CD4-positive, alpha-beta T cell treated with Interleukin-10 for 1 hour (primary cell): Measurements from ENCODE around the gene ACTL7A.
A peak's percentile ranks its signal among the peaks of the same experiment; 100 is the strongest.
"Not testable (repeated sequence)": the region's sequence is repeated elsewhere in the genome, so short reads cannot be mapped to it uniquely, and the experiment has no call there.

Experiments used
- DNase-seq: peaks from one replicate; pipeline ENCODE4 v3.0.0-alpha.2; 2020

ACTL7A gene, protein sequence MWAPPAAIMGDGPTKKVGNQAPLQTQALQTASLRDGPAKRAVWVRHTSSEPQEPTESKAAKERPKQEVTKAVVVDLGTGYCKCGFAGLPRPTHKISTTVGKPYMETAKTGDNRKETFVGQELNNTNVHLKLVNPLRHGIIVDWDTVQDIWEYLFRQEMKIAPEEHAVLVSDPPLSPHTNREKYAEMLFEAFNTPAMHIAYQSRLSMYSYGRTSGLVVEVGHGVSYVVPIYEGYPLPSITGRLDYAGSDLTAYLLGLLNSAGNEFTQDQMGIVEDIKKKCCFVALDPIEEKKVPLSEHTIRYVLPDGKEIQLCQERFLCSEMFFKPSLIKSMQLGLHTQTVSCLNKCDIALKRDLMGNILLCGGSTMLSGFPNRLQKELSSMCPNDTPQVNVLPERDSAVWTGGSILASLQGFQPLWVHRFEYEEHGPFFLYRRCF

DNA sequence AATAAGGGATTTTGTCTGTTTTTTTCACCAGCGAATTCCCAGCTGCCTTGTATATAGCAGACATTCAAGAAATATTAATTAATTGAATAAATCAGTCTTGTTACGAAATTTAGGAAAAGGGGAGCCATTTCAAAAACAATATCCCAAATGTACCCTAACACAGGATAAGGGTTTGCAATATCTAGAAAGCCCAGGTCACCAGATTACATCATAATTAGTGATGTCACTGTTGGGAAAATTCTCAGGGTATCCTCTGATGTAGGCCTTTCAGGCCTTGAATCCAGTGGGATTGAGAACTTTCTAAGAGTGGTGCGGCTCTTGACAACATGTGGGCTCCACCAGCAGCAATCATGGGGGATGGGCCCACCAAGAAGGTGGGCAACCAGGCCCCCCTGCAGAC is at the start of gene ACTL7A:
Gene ACTL7A, plus strand, starts transcription at position 270 of the 400 bp plus-strand sequence. Its CDS starts 57 bp downstream, at position 327.
- DNase-seq: no peak

DNA sequence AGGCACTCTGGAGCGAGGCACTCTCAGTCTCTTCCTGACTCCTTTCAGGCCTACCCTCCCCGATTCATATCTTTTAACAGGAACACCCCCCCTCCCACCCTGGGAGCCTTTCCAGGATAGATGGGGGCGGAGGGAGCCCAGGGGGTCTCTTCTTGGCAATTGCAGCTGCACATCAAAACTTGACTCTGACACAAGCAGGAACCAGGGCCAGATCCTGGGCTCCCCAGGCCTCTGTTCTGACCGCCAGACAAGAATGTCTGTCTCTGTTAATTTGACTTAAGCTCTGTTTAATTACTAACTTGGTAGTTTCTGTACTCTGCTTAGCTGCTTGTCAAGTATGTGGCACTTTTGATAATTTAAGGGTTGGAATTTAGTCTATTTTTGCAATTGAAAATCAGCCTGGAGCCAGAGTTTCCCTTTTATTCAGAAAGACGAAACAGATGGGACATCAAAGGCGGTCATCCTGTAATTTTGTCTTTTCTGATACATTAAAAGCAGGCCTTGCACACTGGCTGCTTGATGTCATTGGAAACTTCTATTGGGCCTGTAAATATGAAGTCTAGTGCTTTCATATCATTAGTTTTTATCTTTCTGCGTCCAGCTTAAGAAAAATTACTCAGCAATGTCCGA is 49.6 kb upstream of the ACTL7A start:
- DNase-seq: no peak

DNA sequence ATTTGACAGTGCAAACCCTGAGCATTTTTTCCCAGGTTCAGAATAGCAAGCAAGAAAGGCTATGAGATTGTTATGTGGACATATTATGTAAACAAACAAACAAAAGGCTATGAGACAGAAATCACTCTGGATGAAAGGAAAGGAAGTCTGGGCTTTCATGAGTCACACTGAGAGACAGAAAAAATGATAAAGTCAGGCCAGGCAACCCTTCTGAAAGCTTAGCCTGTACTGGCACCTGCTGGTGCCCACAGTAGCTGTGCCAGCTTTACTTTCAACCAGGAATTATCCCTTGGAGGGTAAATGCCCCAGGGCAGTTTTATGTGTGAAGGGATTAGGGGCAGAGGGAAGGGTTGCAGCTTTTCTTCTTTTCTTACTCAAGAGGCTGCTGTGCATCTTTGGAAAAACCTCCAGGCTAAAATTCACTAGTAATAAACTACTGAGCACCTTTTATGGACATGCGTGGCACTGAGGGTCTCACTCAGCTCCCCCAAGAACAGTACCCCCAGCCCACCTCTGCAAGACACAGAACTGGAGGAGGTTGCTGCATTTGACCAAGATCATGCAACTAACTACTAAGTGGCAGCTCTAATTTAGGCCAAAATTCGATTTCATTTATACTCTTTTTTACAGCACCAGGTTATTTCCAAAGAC is 48.0 kb upstream of the ACTL7A start:
- DNase-seq: peak; percentile 5

DNA sequence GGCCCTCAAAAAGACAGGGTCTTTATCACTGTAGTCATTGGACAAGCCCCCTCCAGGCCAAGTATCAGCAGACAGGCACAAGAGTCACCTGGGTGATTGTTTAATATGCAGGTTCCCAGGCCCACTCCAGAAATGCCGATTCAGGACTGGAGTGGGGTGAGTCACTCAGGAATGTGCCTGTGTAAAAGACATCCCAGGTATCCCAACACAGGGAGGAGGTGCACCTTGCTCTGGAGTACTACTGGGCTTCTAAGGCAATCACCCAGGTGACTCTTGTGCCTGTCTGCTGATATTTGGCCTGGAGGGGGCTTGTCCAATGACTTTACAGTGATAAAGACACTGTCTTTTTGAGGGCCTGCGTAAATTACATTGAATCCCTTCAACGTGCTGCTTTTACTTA is 46.9 kb upstream of the ACTL7A start:
- DNase-seq: no peak

DNA sequence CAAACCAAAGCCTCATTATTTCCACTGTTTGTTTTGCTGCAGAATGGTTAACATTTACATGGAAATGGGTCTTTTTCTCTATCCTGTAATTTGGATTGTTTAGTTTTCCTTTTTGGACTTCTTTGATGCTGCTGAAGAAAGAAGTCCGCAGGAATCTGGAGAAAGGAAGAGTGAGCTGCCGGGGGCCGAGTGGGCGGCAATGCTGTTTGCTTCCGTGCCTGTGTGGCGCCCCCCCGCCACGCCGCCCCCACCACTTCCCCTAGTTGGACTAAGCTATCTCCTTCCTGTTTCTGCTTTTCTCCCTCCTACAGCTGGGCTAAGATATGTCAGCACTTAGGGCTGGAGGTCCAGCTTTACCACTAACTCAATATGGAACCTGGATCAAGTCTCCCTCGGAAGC is 46.0 kb upstream of the ACTL7A start:
- no peak for DNase-seq

DNA sequence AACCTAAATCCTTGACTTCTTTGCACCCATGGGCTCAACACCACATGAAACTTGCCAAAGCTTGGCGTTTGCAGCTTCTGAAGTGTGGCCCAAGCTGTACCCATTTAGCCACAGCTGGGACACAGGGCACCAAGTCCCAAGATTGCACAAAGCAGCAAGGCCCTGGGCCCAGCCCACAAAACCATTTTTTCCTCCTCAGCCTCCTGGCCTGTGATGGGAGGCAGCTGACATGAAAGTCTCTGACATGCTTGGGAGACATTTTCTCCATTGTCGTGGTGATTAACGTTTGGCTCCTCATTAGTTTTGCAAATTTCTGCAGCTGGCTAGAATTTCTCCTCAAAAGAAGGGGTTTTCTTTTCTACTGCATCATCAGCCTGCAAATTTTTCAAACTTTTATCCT is 38.2 kb upstream of the ACTL7A start:
- no peak for DNase-seq

DNA sequence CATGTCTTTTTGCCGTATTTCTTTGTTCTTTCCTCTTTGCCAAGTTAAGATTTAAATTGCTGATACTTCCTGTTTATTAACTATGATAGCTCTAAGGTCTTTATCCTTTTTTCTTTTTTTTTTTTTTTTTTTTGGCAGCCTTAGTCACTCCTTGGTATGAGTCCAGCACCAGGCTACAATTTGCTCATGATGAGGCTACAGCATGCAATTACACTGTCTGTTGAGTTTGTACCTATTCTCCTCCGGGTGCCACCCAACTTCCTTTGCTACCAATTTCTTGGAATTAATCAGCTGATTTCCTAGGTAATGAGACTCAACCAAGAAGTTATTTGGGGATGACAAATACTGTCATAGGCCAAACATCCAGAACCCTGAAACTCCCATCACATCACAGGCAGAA is 31.8 kb upstream of the ACTL7A start:
- no peak for DNase-seq

DNA sequence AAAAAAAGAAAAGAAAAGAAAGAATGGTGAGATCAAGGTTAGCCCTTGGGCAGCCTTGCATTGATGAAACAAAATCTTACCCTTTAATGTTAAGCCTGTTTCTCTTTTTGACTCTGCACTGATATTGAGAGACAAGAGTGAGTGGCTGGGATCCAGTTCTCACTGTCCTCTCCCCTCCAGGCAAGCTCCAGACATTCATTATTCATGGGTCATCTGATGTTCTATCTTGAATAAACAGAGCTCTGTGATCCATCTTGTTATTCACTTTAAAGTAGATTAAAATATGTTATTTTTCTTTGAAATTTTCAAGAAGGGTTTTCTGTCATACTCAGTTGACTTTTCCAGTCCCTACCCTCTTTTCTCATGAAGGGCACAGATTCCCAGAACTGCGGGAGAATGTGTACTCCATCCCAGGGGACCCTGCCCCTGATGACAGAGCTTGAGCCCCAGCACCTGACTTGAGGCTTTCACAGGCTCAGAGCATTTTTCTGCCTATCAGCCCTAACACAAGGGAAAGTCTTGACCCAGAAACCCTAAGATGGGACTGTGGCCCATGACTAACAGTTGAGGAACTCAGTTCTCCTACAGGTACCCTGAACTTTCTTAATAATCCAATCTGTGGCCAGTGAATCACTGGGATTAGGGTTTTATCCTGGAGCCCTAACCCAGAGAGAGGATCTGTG is 30.4 kb upstream of the ACTL7A start:
- no peak for DNase-seq

DNA sequence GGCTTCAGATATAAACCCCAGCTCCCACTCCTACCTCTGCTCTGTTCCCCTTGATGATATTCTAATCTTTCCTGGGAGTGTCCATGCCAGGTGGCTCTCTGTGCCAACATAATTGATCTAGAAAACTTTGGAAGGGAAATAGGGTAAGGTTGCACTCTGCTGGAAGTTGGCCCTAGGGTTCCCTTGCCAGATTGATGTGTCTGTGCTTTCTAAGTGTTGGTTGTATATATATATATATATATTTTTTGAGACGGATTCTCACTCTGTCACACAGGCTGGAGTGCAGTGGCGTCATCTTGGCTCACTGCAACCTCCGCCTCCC is 29.9 kb upstream of the ACTL7A start:
- no peak for DNase-seq

DNA sequence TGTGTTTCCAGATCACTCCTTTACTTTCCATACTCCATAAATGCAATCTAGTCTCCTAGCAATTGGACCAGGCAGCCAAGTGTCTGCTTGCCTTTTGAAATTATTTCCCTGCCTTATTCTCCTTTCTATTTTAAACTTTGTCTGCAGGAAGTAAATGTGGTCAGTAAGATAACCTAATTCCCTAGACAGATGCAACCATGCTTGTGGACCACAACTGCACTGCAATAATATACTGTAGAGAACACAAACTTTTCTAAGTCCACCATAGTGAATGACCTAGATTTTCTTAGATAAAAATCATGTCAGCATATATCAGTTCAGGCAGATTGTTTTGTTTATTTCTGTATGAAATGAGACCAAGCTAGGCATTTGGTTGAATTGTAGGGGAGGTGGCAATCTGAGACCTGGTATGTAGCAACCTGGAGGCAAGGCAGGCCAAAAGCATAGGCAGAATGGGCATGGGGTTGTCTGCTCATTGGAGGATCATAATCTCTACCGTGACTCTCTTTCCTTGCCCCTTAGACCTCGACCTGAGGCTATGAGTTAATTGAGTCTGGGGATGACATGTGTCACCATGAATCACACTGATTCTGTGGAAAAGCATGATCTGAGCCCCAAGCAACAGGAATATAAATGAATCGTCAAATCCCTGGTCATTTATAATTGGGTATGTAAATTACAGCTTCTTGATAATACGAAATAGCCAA is 27.0 kb upstream of the ACTL7A start:
- no peak for DNase-seq

DNA sequence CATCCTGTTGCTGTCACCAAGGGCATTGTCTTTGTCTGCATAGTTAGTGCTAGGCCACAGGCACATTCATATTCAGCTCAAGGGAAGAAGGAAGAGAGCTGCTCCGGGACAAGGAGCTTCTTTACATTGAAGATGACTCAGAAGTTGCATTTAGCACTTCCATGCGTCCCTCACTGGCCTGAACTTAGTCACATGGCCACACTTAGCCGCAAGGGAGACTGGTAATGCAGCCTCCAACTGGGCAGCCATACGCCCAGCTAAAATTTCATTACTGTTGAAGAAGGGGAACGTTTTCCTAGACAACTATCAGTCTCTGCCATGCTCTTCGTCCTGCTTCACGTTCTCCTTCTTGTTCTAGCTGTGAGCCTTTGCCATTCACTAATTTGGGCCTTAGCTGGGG is 26.2 kb upstream of the ACTL7A start:
- no peak for DNase-seq

DNA sequence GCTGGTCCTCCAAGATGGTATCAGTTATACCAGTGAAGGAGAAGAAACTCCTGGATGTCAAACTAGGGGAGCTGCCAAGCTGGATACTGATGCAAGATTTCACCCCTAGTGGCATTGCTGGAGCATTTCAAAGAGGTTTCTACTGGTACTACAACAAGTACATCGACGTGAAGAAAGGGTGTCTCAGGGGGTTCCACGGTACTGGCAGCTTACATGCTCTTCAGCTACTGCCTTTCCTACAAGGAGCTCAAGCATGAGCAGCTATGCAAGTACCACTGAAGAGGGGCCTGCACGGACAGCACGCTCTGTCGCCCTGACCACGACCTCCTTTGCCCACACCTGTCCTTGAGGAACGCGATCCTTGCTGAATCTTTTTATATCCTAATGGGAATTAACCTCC is 25.7 kb upstream of the ACTL7A start:
- DNase-seq: no peak

DNA sequence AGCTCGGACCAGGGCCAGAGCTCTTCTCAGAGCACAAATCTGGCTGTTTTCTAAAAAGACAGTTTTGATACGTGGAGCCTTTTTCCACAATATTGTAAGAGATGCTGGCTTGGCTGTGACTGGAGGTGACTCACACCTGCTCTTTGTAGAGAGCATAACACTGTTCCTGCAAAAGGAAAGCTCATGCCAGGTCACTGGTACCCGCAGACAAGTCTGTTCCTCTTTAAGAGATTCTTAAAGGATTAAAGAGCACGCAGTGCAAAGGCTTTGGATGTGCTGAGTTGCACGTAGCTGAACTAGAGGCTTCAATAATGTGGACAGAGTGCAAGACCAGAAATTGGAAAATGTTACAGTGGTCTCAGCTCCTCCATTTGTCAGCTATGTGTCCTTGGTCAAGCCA is 25.3 kb upstream of the ACTL7A start:
- no peak for DNase-seq

DNA sequence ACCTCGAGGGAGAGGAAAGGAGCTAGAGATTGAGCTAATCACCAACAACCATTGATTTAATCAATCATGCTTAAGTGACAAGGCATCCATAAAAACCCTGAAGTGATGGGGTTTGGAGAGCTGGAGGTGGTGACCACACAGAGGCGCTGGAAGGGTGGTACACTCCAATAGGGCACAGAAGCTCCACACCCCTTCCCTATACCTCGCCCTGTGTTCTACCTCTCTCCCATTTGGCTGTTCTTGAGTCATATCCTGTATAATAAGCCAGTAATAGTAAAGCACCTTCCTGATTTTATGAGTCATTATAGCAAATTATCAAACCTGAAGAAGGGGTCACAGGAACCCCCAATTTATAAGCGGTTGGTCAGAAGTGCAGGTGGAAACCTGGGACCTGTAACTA is 24.5 kb upstream of the ACTL7A start:
- DNase-seq: no peak

DNA sequence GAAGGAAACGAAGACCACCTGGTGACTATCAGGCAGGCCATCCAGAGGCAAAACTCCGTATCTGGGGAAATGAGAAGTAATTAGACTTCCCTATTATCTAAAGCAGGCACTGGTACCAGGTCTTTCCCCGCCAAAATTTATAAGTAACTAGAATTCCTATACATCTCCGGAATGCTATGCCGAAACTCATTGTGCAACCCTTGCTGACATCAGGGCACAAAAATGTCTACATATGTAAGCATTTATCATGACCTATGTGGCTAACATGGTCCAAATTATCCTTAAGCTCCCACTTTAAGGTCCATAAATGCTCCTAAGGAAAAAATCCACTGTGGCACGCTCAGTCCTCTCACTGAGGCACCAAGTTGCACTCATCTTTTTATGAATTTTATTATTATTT is 24.0 kb upstream of the ACTL7A start:
- DNase-seq: no peak

DNA sequence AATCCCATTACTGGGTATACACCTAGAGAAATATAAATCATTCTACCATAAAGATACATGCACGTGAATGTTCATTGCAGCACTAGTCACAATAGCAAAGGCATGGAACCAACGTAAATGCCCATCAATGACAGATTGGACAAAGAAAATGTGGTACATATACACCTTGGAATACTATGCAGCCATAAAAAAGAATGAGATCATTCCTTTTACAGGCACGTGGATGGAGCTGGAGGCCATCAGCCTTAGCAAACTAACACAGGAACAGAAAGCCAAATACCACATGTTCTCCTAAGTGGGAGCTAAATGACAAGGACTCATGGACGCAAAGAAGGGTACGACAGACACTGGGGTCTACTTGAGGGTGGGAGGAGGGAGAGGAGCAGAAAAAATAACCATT is 22.5 kb upstream of the ACTL7A start:
- DNase-seq: not testable (repeated sequence)

DNA sequence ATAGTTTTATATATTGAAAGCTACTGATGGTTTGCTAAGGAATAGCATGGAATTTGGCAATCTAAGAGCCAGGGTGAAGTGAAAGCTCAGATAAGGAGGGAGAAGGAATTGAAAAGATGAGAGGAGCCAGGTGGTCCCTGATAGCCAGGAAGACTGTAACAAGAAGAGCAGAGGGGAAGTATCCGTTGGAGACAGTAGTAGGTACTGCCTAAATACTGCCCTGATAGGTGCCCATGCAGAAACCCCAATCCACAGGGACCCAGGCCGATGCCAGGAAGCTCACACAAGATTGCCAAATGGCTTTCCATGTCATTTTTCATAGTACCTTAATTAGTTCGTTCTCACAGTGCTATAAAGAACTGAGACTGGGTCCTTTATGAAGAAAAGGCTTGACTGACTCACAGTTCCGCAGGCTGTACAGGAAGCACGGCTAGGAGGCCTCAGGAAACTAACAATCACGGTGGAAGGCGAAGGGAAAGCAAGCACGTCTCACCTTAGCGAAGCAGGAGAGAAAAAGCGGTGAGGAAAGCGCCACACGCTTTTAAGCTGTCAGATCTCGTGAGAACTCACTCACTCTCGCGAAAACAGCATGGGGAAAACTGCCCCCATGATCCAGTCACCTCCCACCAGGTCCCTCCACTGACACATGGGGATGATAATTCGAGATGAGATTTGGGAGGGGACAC is 19.3 kb upstream of the ACTL7A start:
- DNase-seq: no peak

DNA sequence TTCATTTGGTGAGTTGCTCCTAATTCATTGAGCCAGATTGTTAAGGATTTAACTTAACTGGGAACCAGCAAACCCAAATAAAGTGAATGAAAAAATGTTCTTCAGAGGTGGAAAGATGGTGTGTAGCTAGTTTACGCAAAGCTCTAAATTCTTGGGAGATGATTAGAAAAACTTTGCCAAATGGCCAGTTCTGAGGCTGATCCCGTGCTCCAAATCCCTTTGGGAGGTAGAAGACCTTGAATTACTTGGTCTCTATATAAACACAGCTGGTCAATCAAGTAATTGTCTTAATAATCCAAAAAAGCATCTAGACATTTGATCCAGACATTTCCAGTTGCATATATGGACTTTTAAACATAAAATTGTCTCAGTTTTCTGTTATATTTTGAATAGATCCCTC is 17.7 kb upstream of the ACTL7A start:
- no peak for DNase-seq

DNA sequence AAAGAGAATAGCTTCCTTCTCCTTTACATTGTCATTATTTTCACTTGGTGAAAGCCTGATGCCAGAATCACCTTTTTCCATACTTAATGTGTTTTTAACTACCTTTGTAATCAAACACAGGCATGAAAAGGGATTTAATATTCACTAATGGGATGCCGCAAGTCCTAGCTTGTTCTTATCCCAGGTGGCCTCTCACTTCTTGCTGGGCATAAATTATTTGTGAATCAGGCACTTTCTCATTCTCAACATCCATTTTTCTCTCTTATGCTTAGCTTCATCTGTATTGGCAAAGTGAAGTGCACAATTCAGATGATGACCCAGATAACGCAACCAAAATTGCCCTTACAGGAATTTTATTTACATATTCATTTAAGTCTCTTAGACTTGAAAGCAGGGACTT is 17.2 kb upstream of the ACTL7A start:
- DNase-seq: no peak

DNA sequence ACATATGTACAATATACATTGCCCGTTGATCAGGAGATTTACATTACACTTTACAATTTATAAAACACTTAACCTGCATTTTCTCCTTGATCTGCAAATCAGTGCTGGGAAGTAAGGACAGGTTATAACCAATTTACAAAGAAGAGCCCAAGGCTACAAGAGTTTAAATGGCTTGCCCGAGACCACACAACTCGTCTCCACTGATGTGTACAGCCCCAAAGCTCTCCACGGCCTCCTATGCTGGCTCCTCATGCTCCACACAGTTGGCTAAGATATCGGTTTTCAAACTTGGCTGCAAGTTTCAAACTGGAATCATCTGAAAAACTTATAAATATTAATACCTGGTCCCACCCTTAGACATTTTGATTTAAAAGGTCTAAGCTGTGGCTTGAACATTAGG is 16.6 kb upstream of the ACTL7A start:
- DNase-seq: no peak

DNA sequence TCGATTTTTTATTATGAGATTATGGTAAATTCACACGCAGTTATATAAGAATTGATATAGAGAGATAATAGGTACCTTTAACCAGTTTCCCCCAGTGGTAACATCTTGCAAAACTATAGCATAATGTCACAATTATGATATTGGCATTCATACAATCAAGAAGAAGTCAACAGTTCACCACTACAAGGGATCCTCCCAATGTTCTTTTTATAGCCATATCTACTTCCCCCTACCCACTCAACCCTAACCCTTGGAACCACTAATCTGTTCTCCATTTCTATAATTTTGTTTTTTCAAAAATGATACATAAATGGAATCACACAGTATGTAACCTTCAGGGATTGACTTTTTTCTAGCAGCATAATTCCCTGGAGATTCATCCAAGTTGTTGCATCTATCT is 16.1 kb upstream of the ACTL7A start:
- DNase-seq: no peak

DNA sequence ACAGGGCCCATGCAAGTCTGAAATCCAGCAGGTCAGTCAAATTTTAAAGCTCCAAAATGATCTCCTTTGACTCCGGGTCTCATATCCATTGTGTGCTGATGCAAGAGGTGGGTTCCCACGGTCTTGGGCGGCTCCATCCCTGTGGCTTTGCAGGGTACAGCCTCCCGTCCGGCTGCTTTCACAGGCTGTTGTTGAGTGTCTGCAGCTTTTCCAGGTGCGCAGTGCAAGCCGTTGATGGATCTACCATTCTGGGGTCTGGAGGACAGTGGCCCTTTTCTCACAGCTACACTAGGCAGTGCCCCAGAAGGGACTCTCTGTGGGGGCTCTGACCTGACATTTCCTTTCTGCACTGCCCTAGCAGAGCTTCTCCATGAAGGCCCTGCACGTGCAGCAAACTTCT is 13.8 kb upstream of the ACTL7A start:
- DNase-seq: not testable (repeated sequence)
